K562 (cell line): ENCODE data around the gene COQ5. TPM values are rescaled to one million over a fixed set of nuclear protein-coding genes. Genes with fewer than 3 reads are reported as not detected.
A peak's percentile ranks its signal among the peaks of the same experiment; 100 is the strongest.

ENCODE experiments used
- POLR2AphosphoS5 ChIP-seq: IDR thresholded peaks from 2 replicates; pipeline ENCODE4 v1.6.1; 2011; ENCODE audit warnings: mild to moderate bottlenecking, low read depth, low read length, moderate library complexity; ENCODE audit not compliant: control insufficient read depth, insufficient read depth
- polyA plus RNA-seq, 8 experiments: library from polyadenylated mRNA; depleted of rRNA in 4 of 8; stranded (reverse) in 5 of 8; unstranded in 3 of 8; fragments of >200 nt; fragmentation: Nextera tagmentation in 2 of 8; fragmentation: Illumina TruSeq in 1 of 8; extraction: Ambion mirVana in 2 of 8; extraction: Trizol in 1 of 8; gene quantifications; 2 replicates each; pipeline versions ENCODE4 v1.2.1 to v1.2.3, GENCODE V29; 2011 to 2014; ENCODE audit warnings: inconsistent platforms in 1 of 8, missing spikeins in 1 of 8
- total RNA-seq, 7 experiments: library from RNA; depleted of rRNA in 6 of 7; stranded (reverse); fragments of >200 nt in 6 of 7; fragmentation: Illumina TruSeq in 2 of 7; extraction: Trizol in 2 of 7; gene quantifications; 2 replicates each; pipeline versions ENCODE4 v1.2.1 to v1.2.3, GENCODE V29; 2011 to 2021; ENCODE audit warnings: low replicate concordance in 1 of 7
- TF ChIP-seq, protein P1 (sequence below), 2 experiments: fragments of 450-650 bp; formaldehyde crosslinking in 1 of 2; IDR thresholded peaks; 2 replicates each; pipeline versions ENCODE4 v1.4.0 to v1.6.1; 2014 to 2020; ENCODE audit warnings: mild to moderate bottlenecking in 2 of 2, borderline replicate concordance in 1 of 2, low read depth in 1 of 2
- TF ChIP-seq, protein P2 (sequence below): sonication (generic); formaldehyde crosslinking; IDR thresholded peaks from 2 replicates; pipeline ENCODE4 v1.8.1; 2023; ENCODE audit warnings: mild to moderate bottlenecking, missing genetic modification reagents
- TF ChIP-seq, protein P3 (sequence below): fragments of 250-450 bp; sonication (Bioruptor Pico); IDR thresholded peaks from 2 replicates; pipeline ENCODE4 v1.8.0; 2022; ENCODE audit warnings: inconsistent platforms
- TF ChIP-seq, protein P4 (sequence below), 3 experiments: IDR thresholded peaks in 2 of 3; conservative IDR thresholded peaks in 1 of 3; 2 replicates each; pipeline ENCODE4 v1.5.1; 2011 to 2012; ENCODE audit warnings: low read length in 3 of 3, mild to moderate bottlenecking in 3 of 3, control low read depth in 2 of 3, improper control_type of control experiment in 1 of 3, inconsistent platforms in 1 of 3, low read depth in 1 of 3, mixed read lengths in 1 of 3, moderate library complexity in 1 of 3; ENCODE audit not compliant: insufficient read depth in 2 of 3

Gene COQ5
- total and polyA plus RNA-seq, 9 of the 15 experiments (the other 6 are each of a cell fraction or from before 2014, with no cell fraction given), result 19.2 to 59.7 (median 30.4) TPM

DNA sequence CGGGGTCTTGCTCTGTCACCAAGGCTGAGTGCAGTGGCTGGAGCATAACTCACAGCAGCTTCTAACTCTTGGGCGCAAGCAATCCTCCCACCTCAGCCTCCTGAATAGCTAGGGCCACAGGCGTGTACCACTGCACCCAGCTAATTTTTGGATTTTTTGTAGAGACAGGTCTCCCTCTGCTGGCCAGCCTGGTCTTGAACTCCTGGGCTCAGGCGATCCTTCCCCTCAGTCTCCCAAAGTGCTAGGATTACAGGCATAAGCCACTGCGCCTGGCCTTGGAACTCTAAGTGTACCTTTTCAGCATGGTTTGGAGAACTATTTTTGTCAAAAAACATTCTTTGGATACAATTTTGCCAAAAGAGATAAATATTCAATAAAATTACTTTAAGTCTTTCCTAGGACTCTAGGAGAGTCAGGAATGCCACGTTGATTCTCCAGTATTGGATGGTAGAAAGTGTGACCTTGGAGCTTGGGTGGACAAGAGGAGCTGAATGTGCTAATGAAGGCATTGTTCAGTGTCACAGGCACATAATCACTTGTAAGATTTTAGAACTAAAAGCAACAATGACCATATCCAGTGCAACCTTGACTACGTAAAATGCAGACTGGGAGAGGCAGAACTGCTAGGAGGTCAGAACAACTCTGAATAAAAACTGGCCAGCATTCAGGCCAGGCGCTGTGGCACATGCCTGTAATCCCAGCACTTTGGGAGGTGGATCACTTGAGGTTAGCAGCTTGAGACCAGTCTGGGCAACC is 62.2 kb downstream of the COQ5 start (continued):
- TF ChIP-seq, protein P1, sequence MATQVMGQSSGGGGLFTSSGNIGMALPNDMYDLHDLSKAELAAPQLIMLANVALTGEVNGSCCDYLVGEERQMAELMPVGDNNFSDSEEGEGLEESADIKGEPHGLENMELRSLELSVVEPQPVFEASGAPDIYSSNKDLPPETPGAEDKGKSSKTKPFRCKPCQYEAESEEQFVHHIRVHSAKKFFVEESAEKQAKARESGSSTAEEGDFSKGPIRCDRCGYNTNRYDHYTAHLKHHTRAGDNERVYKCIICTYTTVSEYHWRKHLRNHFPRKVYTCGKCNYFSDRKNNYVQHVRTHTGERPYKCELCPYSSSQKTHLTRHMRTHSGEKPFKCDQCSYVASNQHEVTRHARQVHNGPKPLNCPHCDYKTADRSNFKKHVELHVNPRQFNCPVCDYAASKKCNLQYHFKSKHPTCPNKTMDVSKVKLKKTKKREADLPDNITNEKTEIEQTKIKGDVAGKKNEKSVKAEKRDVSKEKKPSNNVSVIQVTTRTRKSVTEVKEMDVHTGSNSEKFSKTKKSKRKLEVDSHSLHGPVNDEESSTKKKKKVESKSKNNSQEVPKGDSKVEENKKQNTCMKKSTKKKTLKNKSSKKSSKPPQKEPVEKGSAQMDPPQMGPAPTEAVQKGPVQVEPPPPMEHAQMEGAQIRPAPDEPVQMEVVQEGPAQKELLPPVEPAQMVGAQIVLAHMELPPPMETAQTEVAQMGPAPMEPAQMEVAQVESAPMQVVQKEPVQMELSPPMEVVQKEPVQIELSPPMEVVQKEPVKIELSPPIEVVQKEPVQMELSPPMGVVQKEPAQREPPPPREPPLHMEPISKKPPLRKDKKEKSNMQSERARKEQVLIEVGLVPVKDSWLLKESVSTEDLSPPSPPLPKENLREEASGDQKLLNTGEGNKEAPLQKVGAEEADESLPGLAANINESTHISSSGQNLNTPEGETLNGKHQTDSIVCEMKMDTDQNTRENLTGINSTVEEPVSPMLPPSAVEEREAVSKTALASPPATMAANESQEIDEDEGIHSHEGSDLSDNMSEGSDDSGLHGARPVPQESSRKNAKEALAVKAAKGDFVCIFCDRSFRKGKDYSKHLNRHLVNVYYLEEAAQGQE (IDR thresholded peaks at IDR 0.05; ENCODE audit: borderline replicate concordance), result peak; percentile 28; the same call in 1 of the 2 replicates
- TF ChIP-seq, protein P1 (CRISPR knock-in tag; IDR thresholded peaks at IDR 0.05; ENCODE audit: low read depth), result no peak
- TF ChIP-seq, protein P2, sequence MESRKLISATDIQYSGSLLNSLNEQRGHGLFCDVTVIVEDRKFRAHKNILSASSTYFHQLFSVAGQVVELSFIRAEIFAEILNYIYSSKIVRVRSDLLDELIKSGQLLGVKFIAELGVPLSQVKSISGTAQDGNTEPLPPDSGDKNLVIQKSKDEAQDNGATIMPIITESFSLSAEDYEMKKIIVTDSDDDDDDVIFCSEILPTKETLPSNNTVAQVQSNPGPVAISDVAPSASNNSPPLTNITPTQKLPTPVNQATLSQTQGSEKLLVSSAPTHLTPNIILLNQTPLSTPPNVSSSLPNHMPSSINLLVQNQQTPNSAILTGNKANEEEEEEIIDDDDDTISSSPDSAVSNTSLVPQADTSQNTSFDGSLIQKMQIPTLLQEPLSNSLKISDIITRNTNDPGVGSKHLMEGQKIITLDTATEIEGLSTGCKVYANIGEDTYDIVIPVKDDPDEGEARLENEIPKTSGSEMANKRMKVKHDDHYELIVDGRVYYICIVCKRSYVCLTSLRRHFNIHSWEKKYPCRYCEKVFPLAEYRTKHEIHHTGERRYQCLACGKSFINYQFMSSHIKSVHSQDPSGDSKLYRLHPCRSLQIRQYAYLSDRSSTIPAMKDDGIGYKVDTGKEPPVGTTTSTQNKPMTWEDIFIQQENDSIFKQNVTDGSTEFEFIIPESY (CRISPR knock-in tag), result 0 out of 2 replicates have a peak, but pooled peaks have one; percentile 50
- peak; percentile 14; the same call in 1 of the 2 replicates for TF ChIP-seq POLR2AphosphoS5
- TF ChIP-seq, protein P3, sequence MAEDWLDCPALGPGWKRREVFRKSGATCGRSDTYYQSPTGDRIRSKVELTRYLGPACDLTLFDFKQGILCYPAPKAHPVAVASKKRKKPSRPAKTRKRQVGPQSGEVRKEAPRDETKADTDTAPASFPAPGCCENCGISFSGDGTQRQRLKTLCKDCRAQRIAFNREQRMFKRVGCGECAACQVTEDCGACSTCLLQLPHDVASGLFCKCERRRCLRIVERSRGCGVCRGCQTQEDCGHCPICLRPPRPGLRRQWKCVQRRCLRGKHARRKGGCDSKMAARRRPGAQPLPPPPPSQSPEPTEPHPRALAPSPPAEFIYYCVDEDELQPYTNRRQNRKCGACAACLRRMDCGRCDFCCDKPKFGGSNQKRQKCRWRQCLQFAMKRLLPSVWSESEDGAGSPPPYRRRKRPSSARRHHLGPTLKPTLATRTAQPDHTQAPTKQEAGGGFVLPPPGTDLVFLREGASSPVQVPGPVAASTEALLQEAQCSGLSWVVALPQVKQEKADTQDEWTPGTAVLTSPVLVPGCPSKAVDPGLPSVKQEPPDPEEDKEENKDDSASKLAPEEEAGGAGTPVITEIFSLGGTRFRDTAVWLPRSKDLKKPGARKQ, result no peak
- TF ChIP-seq, protein P4, sequence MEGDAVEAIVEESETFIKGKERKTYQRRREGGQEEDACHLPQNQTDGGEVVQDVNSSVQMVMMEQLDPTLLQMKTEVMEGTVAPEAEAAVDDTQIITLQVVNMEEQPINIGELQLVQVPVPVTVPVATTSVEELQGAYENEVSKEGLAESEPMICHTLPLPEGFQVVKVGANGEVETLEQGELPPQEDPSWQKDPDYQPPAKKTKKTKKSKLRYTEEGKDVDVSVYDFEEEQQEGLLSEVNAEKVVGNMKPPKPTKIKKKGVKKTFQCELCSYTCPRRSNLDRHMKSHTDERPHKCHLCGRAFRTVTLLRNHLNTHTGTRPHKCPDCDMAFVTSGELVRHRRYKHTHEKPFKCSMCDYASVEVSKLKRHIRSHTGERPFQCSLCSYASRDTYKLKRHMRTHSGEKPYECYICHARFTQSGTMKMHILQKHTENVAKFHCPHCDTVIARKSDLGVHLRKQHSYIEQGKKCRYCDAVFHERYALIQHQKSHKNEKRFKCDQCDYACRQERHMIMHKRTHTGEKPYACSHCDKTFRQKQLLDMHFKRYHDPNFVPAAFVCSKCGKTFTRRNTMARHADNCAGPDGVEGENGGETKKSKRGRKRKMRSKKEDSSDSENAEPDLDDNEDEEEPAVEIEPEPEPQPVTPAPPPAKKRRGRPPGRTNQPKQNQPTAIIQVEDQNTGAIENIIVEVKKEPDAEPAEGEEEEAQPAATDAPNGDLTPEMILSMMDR (IDR thresholded peaks at IDR 0.05 in 2 of 3, conservative IDR thresholded peaks at IDR 0.05 in 1 of 3; ENCODE audit: insufficient read depth in 2 of 3, low read depth in 1 of 3, low read length in 3 of 3), result peak; percentile 64 to 70 (median 66)
